Body of pancreas (tissue), 4 donors: ENCODE measurements around the gene ZNF236. TPM values are rescaled to one million over a fixed set of nuclear protein-coding genes. Genes with fewer than 3 reads are reported as not detected.
"Not testable (repeated sequence)": the region's sequence is repeated elsewhere in the genome, so short reads cannot be mapped to it uniquely, and the experiment has no call there.

Experiments used
- ATAC-seq: fragments of 150-250 bp; one replicate; pipeline ENCODE4 v1.9.1; 2016
- DNase-seq, 4 donors: peaks; one replicate each; pipeline ENCODE4 v3.0.0-alpha.2; 2019
- H3K27ac ChIP-seq, 4 donors: fragments of 200-600 bp; sonication (generic); 1 replicate in 3 of 4; 2 replicates in 1 of 4; pipeline versions ENCODE4 v1.5.1 to v1.6.1; 2016 to 2019; ENCODE audit warnings: mild to moderate bottlenecking in 1 of 4, mixed read lengths in 1 of 4, moderate library complexity in 1 of 4
- H3K27me3 ChIP-seq, 2 donors: fragments of 200-600 bp; sonication (generic); one replicate each; pipeline ENCODE4 v1.6.0; 2016; ENCODE audit warnings: mild to moderate bottlenecking in 1 of 2
- H3K36me3 ChIP-seq, 2 donors: fragments of 200-600 bp; sonication (generic); replicated peaks in 1 of 2; 2 replicates each; pipeline ENCODE4 v1.5.1; 2016; ENCODE audit warnings: low read depth in 2 of 2; ENCODE audit not compliant: insufficient read depth in 1 of 2
- H3K4me1 ChIP-seq: fragments of 200-600 bp; sonication (generic); one replicate; pipeline ENCODE4 v1.6.0; 2016
- H3K4me3 ChIP-seq, 2 donors: fragments of 200-600 bp; sonication (generic); 1 replicate in 1 of 2; 2 replicates in 1 of 2; pipeline ENCODE4 v1.5.1; 2016 to 2019
- H3K9me3 ChIP-seq, 3 donors: fragments of 200-600 bp; sonication (generic); 1 replicate in 2 of 3; 2 replicates in 1 of 3; pipeline ENCODE4 v1.5.1; 2016
- CTCF ChIP-seq, 7 experiments: fragments of 450-650 bp in 4 of 7; fragments of 200-600 bp in 3 of 7; sonication (generic) in 3 of 7; IDR thresholded peaks; one replicate each; pipeline ENCODE4 v1.5.1; 2016 to 2019; ENCODE audit warnings: antibody characterized with exemption in 7 of 7
- POLR2A ChIP-seq, 3 donors: fragments of 450-650 bp; IDR thresholded peaks; one replicate each; pipeline ENCODE4 v1.6.1; 2016; ENCODE audit warnings: antibody characterized with exemption in 3 of 3, mild to moderate bottlenecking in 2 of 3
- WGBS, 2 donors: methylation state at CpG; one replicate each; pipeline ENCODE4 v1.1.5; 2017; 5-methylcytosine and 5-hydroxymethylcytosine counted together
- intact Hi-C: fragments of 100-400 bp; cut with DNase I; formaldehyde crosslinking; loops from one replicate; pipeline ENCODE4 v1.15.1; 2023
- total RNA-seq, 2 donors: library from RNA; depleted of rRNA; stranded (reverse); fragments of >200 nt; gene quantifications; one replicate each; pipeline ENCODE4 v1.1.0, GENCODE V29; 2016

Gene ZNF236
- total RNA-seq, 2 donors from 2014 or later = 9.6 to 22.7 TPM

- H3K9me3 ChIP-seq = no peaks in the 10 kb centered on the region
- intact Hi-C loops = no loop called here
- DNase-seq (peak in 3 of 4 donors; percentile 28 to 54 (median 46)), ATAC-seq (peak; percentile 42)
- TF ChIP-seq POLR2A (IDR thresholded peaks at IDR 0.05) (no peak), CTCF (IDR thresholded peaks at IDR 0.05) (no peak)
- peaks cover 0 to 6% of the 10 kb centered on the region in 2 donors for H3K36me3 ChIP-seq
- no peak overlapping the region for H3K4me3 ChIP-seq
- no peaks in the 10 kb centered on the region for H3K27me3 ChIP-seq
- peaks cover 9% of the 10 kb centered on the region for H3K4me1 ChIP-seq
- WGBS, 2 donors = 45 to 52% methylated on average over 7 to 16 of the region's 16 CpGs
- H3K27ac ChIP-seq = peak overlapping the region in 1 of 4 donors; percentile 1
These were observed 136.5 kb downstream of the ZNF236 start for GRCh38 chr18:76958692-76959341.

- no peak overlapping the region for H3K27ac ChIP-seq
These were observed 137.2 kb downstream of the ZNF236 start for GRCh38 chr18:76959605-76960004.

GRCh38 chr18:76960528-76961035, 138.2 kb downstream of the ZNF236 start:
- Histone ChIP-seq H3K4me3 (no peak overlapping the region), H3K4me1 (peaks cover 6% of the 10 kb centered on the region), H3K36me3 (peaks cover 0 to 6% of the 10 kb centered on the region in 2 donors), H3K27ac (no peak overlapping the region), H3K27me3 (no peaks in the 10 kb centered on the region), H3K9me3 (no peaks in the 10 kb centered on the region)
- DNase-seq (no peak), ATAC-seq (no peak)
- TF ChIP-seq POLR2A (IDR thresholded peaks at IDR 0.05) = no peak
- TF ChIP-seq CTCF (IDR thresholded peaks at IDR 0.05) = no peak
- WGBS, 2 donors = 92 to 94% methylated on average over 16 of the region's 16 CpGs
- intact Hi-C loops = no loop called here

More at GRCh38 chr18:76959605-76960004, 137.2 kb downstream of the ZNF236 start:
- no peak for TF ChIP-seq POLR2A (IDR thresholded peaks at IDR 0.05)
- no peak for TF ChIP-seq CTCF (IDR thresholded peaks at IDR 0.05)
- Histone ChIP-seq H3K27me3 (no peaks in the 10 kb centered on the region), H3K4me3 (no peak overlapping the region), H3K9me3 (no peaks in the 10 kb centered on the region), H3K36me3 (peaks cover 0 to 6% of the 10 kb centered on the region in 2 donors), H3K4me1 (peaks cover 6% of the 10 kb centered on the region)
- DNase-seq (no peak), ATAC-seq (no peak)
- intact Hi-C loops = no loop called here
- WGBS, 2 donors = 92% methylated on average over 8 of the region's 8 CpGs

GRCh38 chr18:76962851-76963250, 140.5 kb downstream of the ZNF236 start:
- peaks cover 0 to 6% of the 10 kb centered on the region in 2 donors for H3K36me3 ChIP-seq
- peaks cover 6% of the 10 kb centered on the region for H3K4me1 ChIP-seq
- H3K27ac ChIP-seq = no peak overlapping the region
- intact Hi-C loops = no loop called here
- H3K9me3 ChIP-seq = no peaks in the 10 kb centered on the region
- DNase-seq (no peak), ATAC-seq (no peak)
- WGBS, 2 donors = 91 to 93% methylated on average over 1 of the region's 1 CpG
- no peaks in the 10 kb centered on the region for H3K27me3 ChIP-seq
- TF ChIP-seq POLR2A (IDR thresholded peaks at IDR 0.05) (no peak), CTCF (IDR thresholded peaks at IDR 0.05) (no peak)
- no peak overlapping the region for H3K4me3 ChIP-seq

GRCh38 chr18:76963936-76964335, 141.6 kb downstream of the ZNF236 start:
- H3K36me3 ChIP-seq = peaks cover 0 to 6% of the 10 kb centered on the region in 2 donors
- ATAC-seq (no peak), DNase-seq (no peak)
- no peak overlapping the region for H3K27ac ChIP-seq
- H3K27me3 ChIP-seq = no peaks in the 10 kb centered on the region
- H3K4me1 ChIP-seq = peaks cover 3% of the 10 kb centered on the region
- WGBS, 2 donors = 93 to 95% methylated on average over 2 of the region's 2 CpGs
- no peak overlapping the region for H3K4me3 ChIP-seq
- no peak for TF ChIP-seq POLR2A (IDR thresholded peaks at IDR 0.05)
- TF ChIP-seq CTCF (IDR thresholded peaks at IDR 0.05) = no peak
- no peaks in the 10 kb centered on the region for H3K9me3 ChIP-seq
- intact Hi-C loops = no loop called here

GRCh38 chr18:76965555-76966151, 143.3 kb downstream of the ZNF236 start:
- H3K27me3 ChIP-seq, H3K27ac ChIP-seq, H3K4me3 ChIP-seq, H3K9me3 ChIP-seq, H3K36me3 ChIP-seq, intact Hi-C loops, ATAC-seq, DNase-seq, H3K4me1 ChIP-seq: not testable (repeated sequence)
- 93 to 97% methylated on average over 11 of the region's 11 CpGs for WGBS, 2 donors

GRCh38 chr18:76967299-76967698, 144.9 kb downstream of the ZNF236 start:
- ATAC-seq, DNase-seq, H3K27me3 ChIP-seq, intact Hi-C loops, H3K9me3 ChIP-seq, H3K4me3 ChIP-seq, H3K27ac ChIP-seq, H3K36me3 ChIP-seq, H3K4me1 ChIP-seq: not testable (repeated sequence)
